ENCODE data around the gene DCHS2.

DCHS2 gene

GRCh38 chr4:154487145-154487544 lies 4.5 kb downstream of the DCHS2 start:
- DNase-seq, result no peak

GRCh38 chr4:154485127-154485773 lies 6.3 kb downstream of the DCHS2 start:
- DNase-seq, result no peak

- no peak for DNase-seq
These were observed 13.1 kb downstream of the DCHS2 start for GRCh38 chr4:154478547-154478946.

- no peak for DNase-seq
These were observed 13.5 kb downstream of the DCHS2 start for GRCh38 chr4:154478128-154478527.

GRCh38 chr4:154476232-154476631 lies 15.4 kb downstream of the DCHS2 start:
- no peak for DNase-seq

GRCh38 chr4:154475820-154476219 lies 15.8 kb downstream of the DCHS2 start:
- DNase-seq, result no peak

- DNase-seq, result no peak
These were observed 18.1 kb downstream of the DCHS2 start for GRCh38 chr4:154473497-154473896.

GRCh38 chr4:154472858-154473257 lies 18.7 kb downstream of the DCHS2 start:
- no peak for DNase-seq

GRCh38 chr4:154471526-154472331 lies 19.9 kb downstream of the DCHS2 start:
- no peak for DNase-seq

GRCh38 chr4:154471032-154471431 lies 20.6 kb downstream of the DCHS2 start:
- DNase-seq, result no peak

GRCh38 chr4:154467886-154468285 lies 23.7 kb downstream of the DCHS2 start:
- DNase-seq, result no peak

GRCh38 chr4:154466336-154466735 lies 25.3 kb downstream of the DCHS2 start:
- DNase-seq, result no peak

GRCh38 chr4:154465085-154465484 lies 26.5 kb downstream of the DCHS2 start:
- DNase-seq, result no peak

GRCh38 chr4:154464654-154465053 lies 26.9 kb downstream of the DCHS2 start:
- DNase-seq, result no peak

GRCh38 chr4:154462081-154462810 lies 29.4 kb downstream of the DCHS2 start:
- DNase-seq, result no peak

- DNase-seq, result no peak
These were observed 34.1 kb downstream of the DCHS2 start for GRCh38 chr4:154457471-154457870.

GRCh38 chr4:154456889-154457288 lies 34.7 kb downstream of the DCHS2 start:
- no peak for DNase-seq

GRCh38 chr4:154456240-154456639 lies 35.4 kb downstream of the DCHS2 start:
- no peak for DNase-seq

GRCh38 chr4:154455111-154455510 lies 36.5 kb downstream of the DCHS2 start:
- no peak for DNase-seq

- DNase-seq, result no peak
These were observed 36.9 kb downstream of the DCHS2 start for GRCh38 chr4:154454710-154455109.

- DNase-seq, result no peak
These were observed 38.7 kb downstream of the DCHS2 start for GRCh38 chr4:154452798-154453346.

GRCh38 chr4:154450966-154451365 lies 40.6 kb downstream of the DCHS2 start:
- no peak for DNase-seq

GRCh38 chr4:154444958-154445357 lies 46.6 kb downstream of the DCHS2 start:
- no peak for DNase-seq

GRCh38 chr4:154441982-154442381 lies 49.6 kb downstream of the DCHS2 start:
- DNase-seq, result no peak

Measured in NCI-H345 (cell line).